NCI-H146 treated with DMSO at 0.1 percent for 48 hours (cell line): ENCODE data around the gene CYS1.
"Not testable (repeated sequence)": the region's sequence is repeated elsewhere in the genome, so short reads cannot be mapped to it uniquely, and the experiment has no call there.

Experiments
- DNase-seq: peaks from one replicate; lab custom pipeline; 2025; ENCODE audit not compliant: unreplicated experiment; lab: John Stamatoyannopoulos, UW

CYS1 gene

GRCh38 chr2:10032746-10033105 lies 47.5 kb downstream of the CYS1 start:
- DNase-seq = no peak

- DNase-seq = no peak
Measured at GRCh38 chr2:10031886-10032745, 48.1 kb downstream of the CYS1 start.

- not testable (repeated sequence) for DNase-seq
Measured at GRCh38 chr2:10030798-10031197, 49.4 kb downstream of the CYS1 start.

GRCh38 chr2:10030311-10030736 lies 49.9 kb downstream of the CYS1 start:
- peak; percentile 67 for DNase-seq

GRCh38 chr2:10029875-10030223 lies 50.4 kb downstream of the CYS1 start:
- DNase-seq = no peak

- peak; percentile 68 for DNase-seq
Measured at GRCh38 chr2:10028988-10029874, 51.0 kb downstream of the CYS1 start.

GRCh38 chr2:10028407-10028987 lies 51.7 kb downstream of the CYS1 start:
- DNase-seq = no peak

- no peak for DNase-seq
Measured at GRCh38 chr2:10027660-10028330, 52.4 kb downstream of the CYS1 start.

GRCh38 chr2:10026940-10027569 lies 53.2 kb downstream of the CYS1 start:
- DNase-seq = no peak

GRCh38 chr2:10022966-10023662 lies 57.1 kb downstream of the CYS1 start:
- DNase-seq = no peak

- no peak for DNase-seq
Measured at GRCh38 chr2:10022445-10022844, 57.8 kb downstream of the CYS1 start.

GRCh38 chr2:10022041-10022421 lies 58.2 kb downstream of the CYS1 start:
- no peak for DNase-seq

GRCh38 chr2:10019602-10020400 lies 60.4 kb downstream of the CYS1 start:
- no peak for DNase-seq

- no peak for DNase-seq
Measured at GRCh38 chr2:10019174-10019573, 61.0 kb downstream of the CYS1 start.

GRCh38 chr2:10017313-10017941 lies 62.8 kb downstream of the CYS1 start:
- DNase-seq = no peak

GRCh38 chr2:10016802-10017258 lies 63.4 kb downstream of the CYS1 start:
- DNase-seq = no peak

- peak; percentile 77 for DNase-seq
Measured at GRCh38 chr2:10016001-10016801, 64.0 kb downstream of the CYS1 start.
